KMS-11 (cell line): ENCODE results near the gene SEPTIN5.

Experiments
- H2AFZ ChIP-seq: fragments of 200-600 bp; sonication (generic); 2 replicates; pipeline ENCODE4 v1.6.1; 2016; ENCODE audit warnings: antibody characterized with exemption, mixed run types, low read depth
- H3K27ac ChIP-seq: fragments of 200-600 bp; sonication (generic); 2 replicates; pipeline ENCODE4 v1.6.1; 2016; ENCODE audit warnings: mild to moderate bottlenecking, mixed run types
- H3K27me3 ChIP-seq: fragments of 200-600 bp; sonication (generic); 2 replicates; pipeline ENCODE4 v1.6.1; 2017; ENCODE audit warnings: mild to moderate bottlenecking, low read depth, mixed run types, moderate library complexity; ENCODE audit not compliant: insufficient read depth
- H3K36me3 ChIP-seq: fragments of 200-600 bp; sonication (generic); 2 replicates; pipeline ENCODE4 v1.6.1; 2017; ENCODE audit warnings: mild to moderate bottlenecking, mixed run types; ENCODE audit not compliant: insufficient read depth
- H3K4me1 ChIP-seq: fragments of 200-600 bp; sonication (generic); 2 replicates; pipeline ENCODE4 v1.6.1; 2016; ENCODE audit warnings: mild to moderate bottlenecking, low read depth, mixed run types; ENCODE audit not compliant: poor library complexity, severe bottlenecking
- H3K4me2 ChIP-seq: fragments of 200-600 bp; sonication (generic); 2 replicates; pipeline ENCODE4 v1.7.0; 2016; ENCODE audit warnings: mild to moderate bottlenecking, mixed run types
- H3K4me3 ChIP-seq: fragments of 200-600 bp; sonication (generic); IDR thresholded peaks from 2 replicates; pipeline ENCODE4 v1.6.1; 2017; ENCODE audit warnings: low read depth, low read length, mixed read lengths; ENCODE audit not compliant: insufficient read depth
- H3K79me2 ChIP-seq: fragments of 200-600 bp; sonication (generic); 2 replicates; pipeline ENCODE4 v1.6.1; 2016; ENCODE audit warnings: low read depth, mixed run types; ENCODE audit not compliant: insufficient read depth
- H3K9ac ChIP-seq: fragments of 200-600 bp; sonication (generic); 2 replicates; pipeline ENCODE4 v1.6.1; 2016; ENCODE audit warnings: mild to moderate bottlenecking, mixed run types
- H4K20me1 ChIP-seq: fragments of 200-600 bp; sonication (generic); 2 replicates; pipeline ENCODE4 v1.6.1; 2016; ENCODE audit warnings: mild to moderate bottlenecking, mixed run types; ENCODE audit not compliant: insufficient read depth
- CTCF ChIP-seq: fragments of 200-600 bp; sonication (generic); conservative IDR thresholded peaks from 2 replicates; pipeline ENCODE4 v1.6.1; 2017; ENCODE audit warnings: low read depth, mild to moderate bottlenecking, antibody characterized with exemption, low read length, moderate library complexity, mixed read lengths

The SEPTIN5 gene

GRCh38 chr22:19737846-19738663 lies 23.8 kb downstream of the SEPTIN5 start:
- Histone ChIP-seq H3K36me3 (no peaks in the 10 kb centered on the region), H4K20me1 (no peaks in the 10 kb centered on the region), H3K27ac (no peak overlapping the region), H3K4me3 (no peak overlapping the region), H3K27me3 (peaks cover 7% of the 10 kb centered on the region; the same call in 1 of the 2 replicates), H2AFZ (no peak overlapping the region), H3K4me2 (no peak overlapping the region), H3K79me2 (no peaks in the 10 kb centered on the region), H3K4me1 (no peaks in the 10 kb centered on the region), H3K9ac (no peak overlapping the region)
- no peak for TF ChIP-seq CTCF

- Histone ChIP-seq H3K4me3 (no peak overlapping the region), H3K4me2 (no peak overlapping the region), H3K9ac (no peak overlapping the region), H3K4me1 (no peaks in the 10 kb centered on the region), H3K36me3 (no peaks in the 10 kb centered on the region), H2AFZ (no peak overlapping the region), H3K79me2 (no peaks in the 10 kb centered on the region), H3K27me3 (peaks cover 7% of the 10 kb centered on the region; the same call in 1 of the 2 replicates), H3K27ac (no peak overlapping the region), H4K20me1 (no peaks in the 10 kb centered on the region)
- TF ChIP-seq CTCF = no peak
These were observed 24.6 kb downstream of the SEPTIN5 start for GRCh38 chr22:19738664-19739447.

GRCh38 chr22:19739448-19739895 lies 25.2 kb downstream of the SEPTIN5 start:
- H3K79me2 ChIP-seq = no peaks in the 10 kb centered on the region
- no peaks in the 10 kb centered on the region for H3K36me3 ChIP-seq
- H3K9ac ChIP-seq = no peak overlapping the region
- peaks cover 7% of the 10 kb centered on the region; the same call in 1 of the 2 replicates for H3K27me3 ChIP-seq
- H3K4me2 ChIP-seq = no peak overlapping the region
- H2AFZ ChIP-seq = no peak overlapping the region
- no peak overlapping the region for H3K27ac ChIP-seq
- H3K4me3 ChIP-seq = no peak overlapping the region
- H4K20me1 ChIP-seq = no peaks in the 10 kb centered on the region
- no peaks in the 10 kb centered on the region for H3K4me1 ChIP-seq
- TF ChIP-seq CTCF = no peak

- Histone ChIP-seq H3K36me3 (no peaks in the 10 kb centered on the region), H2AFZ (no peak overlapping the region), H4K20me1 (no peaks in the 10 kb centered on the region), H3K4me1 (no peaks in the 10 kb centered on the region), H3K9ac (no peak overlapping the region), H3K27me3 (peaks cover 7% of the 10 kb centered on the region; the same call in 1 of the 2 replicates), H3K4me3 (no peak overlapping the region), H3K27ac (no peak overlapping the region), H3K79me2 (no peaks in the 10 kb centered on the region), H3K4me2 (no peak overlapping the region)
- TF ChIP-seq CTCF = no peak
These were observed 25.7 kb downstream of the SEPTIN5 start for GRCh38 chr22:19739911-19740449.
